ENCODE data around the gene FADS3. TPM values are rescaled to one million over a fixed set of nuclear protein-coding genes. Genes with fewer than 3 reads are reported as not detected.
A peak's percentile ranks its signal among the peaks of the same experiment; 100 is the strongest.

The FADS3 gene
- total RNA-seq, 1 donor from 2014 or later, result 126 TPM

GRCh38 chr11:61827571-61828378 is 63.6 kb downstream of the FADS3 start, which contains the start of gene FADS2:
TSS of gene FADS2 (plus strand) at chr11:61828300. CDS start at chr11:61828391, 91 bp downstream.
- DNase-seq (ENCODE audit: low spot score), result peak; percentile 94
- intact Hi-C loops (cut with DNase I), result no loop called here

GRCh38 chr11:61826930-61827570 is 64.3 kb downstream of the FADS3 start:
- DNase-seq (ENCODE audit: low spot score), result no peak
- intact Hi-C loops (cut with DNase I), result no loop called here

Small RNA genes lying within 50 kb of the gene (microRNA-seq; reads per million reads assigned to microRNA genes)
- gene MIR6746, result 1.3 reads per million

Other genes with a start within 250 kb of the FADS3 start
- 3.3 TPM for gene DAGLA, start 211.2 kb downstream of the FADS3 start, total RNA-seq
- 0.27 TPM for gene MYRF, start 138.9 kb downstream of the FADS3 start, total RNA-seq
- 97.1 TPM for gene TMEM258, start 98.9 kb downstream of the FADS3 start, total RNA-seq
- gene FEN1, start 98.6 kb downstream of the FADS3 start, total RNA-seq, result 5.8 TPM
- 34.0 TPM for gene FADS1, start 74.5 kb downstream of the FADS3 start, total RNA-seq
- 25.8 TPM for gene FADS2, start 63.2 kb downstream of the FADS3 start, total RNA-seq
- 9.4 TPM for gene RAB3IL1, start 26.0 kb upstream of the FADS3 start, total RNA-seq
- 1.1 TPM for gene BEST1, start 58.8 kb upstream of the FADS3 start, total RNA-seq
- gene FTH1, start 76.1 kb upstream of the FADS3 start, total RNA-seq, result 3,174 TPM
- gene INCENP, start 232.5 kb upstream of the FADS3 start, total RNA-seq, result 13.5 TPM